Measurements from ENCODE around the gene CDH16. TPM values are rescaled to one million over a fixed set of nuclear protein-coding genes. Genes with fewer than 3 reads are reported as not detected.

CDH16 gene
- total RNA-seq, 1 donor from 2014 or later: not detected

DNA sequence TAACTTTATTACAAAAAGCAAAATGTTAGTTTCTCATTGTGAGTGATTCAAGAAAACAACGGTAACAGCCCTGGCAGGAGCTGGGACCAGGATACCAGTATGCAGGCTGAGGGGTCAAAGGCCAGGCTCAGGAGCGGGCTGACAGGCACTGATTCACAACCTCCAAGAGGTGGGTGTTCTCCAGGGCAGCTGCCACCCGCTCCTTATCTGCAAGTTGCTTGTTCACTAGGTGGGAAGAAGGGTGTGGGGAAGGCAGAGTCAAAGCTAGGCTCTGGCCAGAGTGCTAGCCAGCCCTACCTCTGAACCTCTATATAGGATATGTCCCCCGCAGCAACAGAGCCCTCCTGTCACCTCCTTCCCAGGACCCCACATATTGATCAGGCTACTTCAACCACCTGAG lies 13.4 kb upstream of the CDH16 start:
- DNase-seq (no peak), ATAC-seq (no peak)
- intact Hi-C loops (cut with micrococcal nuclease): no loop called here

DNA sequence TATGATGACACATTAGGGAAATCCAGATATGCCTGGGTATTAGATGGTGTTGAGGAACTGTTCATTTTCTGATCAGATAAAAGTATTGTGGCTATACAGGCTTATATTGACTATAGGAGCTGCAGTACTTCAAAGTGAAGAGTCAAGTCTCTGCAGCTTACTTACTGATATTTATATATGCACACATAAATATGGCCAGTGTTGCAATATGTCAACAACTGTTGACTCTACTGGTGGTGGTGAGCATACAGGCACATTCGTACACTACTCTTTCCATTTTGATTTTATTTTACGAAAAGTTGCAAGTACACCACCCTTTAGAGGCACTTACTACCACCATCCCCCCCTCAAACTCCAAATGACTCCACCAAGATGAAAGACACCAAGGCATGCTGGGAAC lies 13.0 kb upstream of the CDH16 start:
- no peak for DNase-seq
- intact Hi-C loops (cut with micrococcal nuclease): no loop called here
- ATAC-seq: no peak

DNA sequence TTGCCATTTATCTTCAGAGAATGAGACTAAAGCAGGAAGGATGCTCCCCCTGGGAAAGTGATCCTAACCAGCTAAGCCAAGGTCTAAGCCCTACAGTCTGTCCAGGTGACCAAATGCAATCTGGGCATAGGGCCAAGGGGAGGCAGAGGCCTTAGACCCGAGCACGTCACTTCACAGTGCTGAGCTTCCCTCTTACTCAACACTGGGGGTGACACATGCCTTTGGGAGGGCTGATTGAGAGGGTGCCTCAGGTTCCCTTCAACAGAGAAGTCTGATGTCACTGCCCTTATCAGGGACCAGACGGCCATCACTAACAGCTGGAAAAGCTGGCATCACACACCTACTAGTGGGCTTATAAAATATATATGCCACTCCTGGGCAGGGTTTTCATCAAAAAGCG lies 11.5 kb upstream of the CDH16 start:
- ATAC-seq (no peak), DNase-seq (no peak)
- intact Hi-C loops (cut with micrococcal nuclease): no loop called here

DNA sequence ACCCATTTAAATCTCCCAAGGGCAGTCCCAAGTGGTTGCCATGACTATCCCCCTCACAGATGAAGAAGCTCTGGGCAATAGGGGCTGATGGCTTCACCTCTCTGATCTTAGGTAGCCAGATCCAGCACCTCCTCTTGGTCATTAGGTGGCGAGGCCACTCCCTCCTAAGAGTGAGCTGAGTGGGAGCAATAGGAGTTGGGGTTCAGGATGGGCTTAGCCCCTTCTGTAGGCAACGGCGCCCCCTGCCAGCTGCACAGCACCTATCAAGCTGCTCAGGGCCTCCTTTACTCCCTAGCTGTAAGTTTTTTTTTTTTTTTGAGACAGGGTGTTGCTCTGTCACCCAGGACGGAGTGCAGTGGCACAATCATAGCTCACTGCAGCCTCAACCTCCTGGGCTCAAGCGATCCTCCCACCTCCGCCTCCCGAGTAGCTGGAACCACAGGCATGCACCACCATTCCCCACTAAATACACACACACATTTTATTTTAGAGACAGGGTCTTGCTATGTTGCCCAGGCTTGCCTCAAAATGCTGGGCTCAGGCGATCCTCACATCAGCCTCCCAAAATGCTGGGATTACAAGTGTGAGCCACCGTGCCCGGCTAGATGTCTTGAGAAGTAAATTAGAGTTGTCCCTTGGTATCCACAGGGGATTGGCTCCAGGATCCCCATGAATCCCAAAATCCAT lies 10.2 kb upstream of the CDH16 start:
- no peak for DNase-seq
- intact Hi-C loops (cut with micrococcal nuclease): no loop called here

DNA sequence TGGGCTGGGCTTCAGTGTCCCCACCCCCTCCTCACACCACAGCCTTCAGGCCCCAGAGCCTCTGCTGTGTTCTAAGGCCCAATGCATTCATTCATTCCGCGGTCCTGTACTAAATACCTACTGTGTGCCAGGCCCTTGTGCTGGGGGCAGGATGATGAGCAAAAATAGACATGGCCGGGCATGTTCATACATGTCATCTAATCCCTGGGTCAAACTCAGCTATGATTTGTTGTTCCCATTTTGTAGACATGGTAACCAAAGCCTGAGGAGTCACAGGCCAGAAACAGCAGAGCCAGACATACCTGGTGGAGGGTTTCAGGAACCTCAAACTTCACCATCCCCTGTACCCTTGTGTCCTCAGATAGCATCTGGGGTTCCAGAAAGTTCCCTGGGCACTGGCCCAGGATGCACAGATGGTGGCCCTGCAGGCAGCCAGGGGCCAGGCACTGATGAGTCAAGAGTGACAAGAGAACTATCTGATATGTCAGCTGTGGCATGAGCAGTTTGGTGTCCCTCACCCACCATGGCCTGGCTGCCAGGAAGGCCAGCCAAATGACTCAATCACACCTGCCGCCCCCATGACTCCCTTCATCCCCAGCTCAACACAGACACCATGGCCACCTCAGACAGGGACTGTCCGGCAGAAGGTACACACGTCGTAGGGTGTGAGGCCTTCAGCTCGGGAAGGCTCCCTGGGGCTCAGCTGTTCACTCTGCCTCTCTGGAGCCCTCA lies 9.4 kb upstream of the CDH16 start:
- ATAC-seq: no peak
- intact Hi-C loops (cut with micrococcal nuclease): no loop called here

More for the DNA sequence above, 10.2 kb upstream of the CDH16 start:
- no peak for ATAC-seq

GRCh38 chr16:66926961-66927436 lies 8.3 kb upstream of the CDH16 start:
- ATAC-seq (peak; percentile 25), DNase-seq (peak; percentile 66)
- intact Hi-C loops (cut with micrococcal nuclease): no loop called here

More for the DNA sequence above, 9.4 kb upstream of the CDH16 start:
- no peak for DNase-seq

DNA sequence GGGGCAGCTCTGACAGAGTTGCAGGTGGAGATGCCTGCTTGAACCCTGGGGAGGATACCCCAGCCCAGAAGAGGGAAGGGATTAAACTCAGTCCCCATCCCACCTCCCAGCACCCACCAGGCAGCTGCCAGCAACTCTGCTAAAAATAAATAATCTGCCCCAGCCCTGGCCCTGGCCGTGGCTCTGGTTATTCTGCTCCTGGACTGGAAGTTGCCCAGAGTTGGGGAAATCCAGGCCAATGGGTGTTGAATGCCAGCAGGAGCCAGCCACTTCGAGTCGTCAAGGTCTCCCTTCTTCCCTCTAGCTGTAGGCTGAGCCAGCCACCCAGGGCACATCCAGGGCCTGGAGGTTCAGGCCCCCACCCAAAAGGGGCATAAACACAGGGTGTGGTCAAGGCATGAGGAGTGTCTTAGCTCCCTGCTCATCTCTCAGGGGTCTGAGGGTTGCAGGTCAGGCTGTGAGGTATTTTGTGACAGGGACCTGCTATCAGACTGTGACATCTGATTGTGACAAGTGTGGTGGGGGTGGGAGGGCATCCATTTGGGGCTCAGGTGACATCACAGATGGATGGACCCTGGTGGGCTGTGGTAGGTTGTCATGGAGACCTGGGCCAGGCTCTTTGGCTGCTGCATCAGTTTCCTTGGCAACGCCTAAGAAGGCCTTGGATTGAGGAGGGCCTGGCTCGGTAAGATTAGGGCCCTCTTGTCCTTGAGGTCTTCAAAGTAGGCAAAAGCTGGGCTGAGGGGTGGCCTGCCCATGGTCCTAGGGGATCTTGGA lies 7.7 kb upstream of the CDH16 start:
- peak; percentile 60 for ATAC-seq
- peak; percentile 80 for DNase-seq
- intact Hi-C loops (cut with micrococcal nuclease): no loop called here

GRCh38 chr16:66925322-66925840 lies 6.7 kb upstream of the CDH16 start, which contains the start of gene RRAD:
Gene RRAD (minus strand): TSS chr16:66925535. CDS start chr16:66925179, 356 bp downstream.
- ATAC-seq (peak; percentile 52), DNase-seq (peak; percentile 81)
- intact Hi-C loops (cut with micrococcal nuclease): no loop called here

DNA sequence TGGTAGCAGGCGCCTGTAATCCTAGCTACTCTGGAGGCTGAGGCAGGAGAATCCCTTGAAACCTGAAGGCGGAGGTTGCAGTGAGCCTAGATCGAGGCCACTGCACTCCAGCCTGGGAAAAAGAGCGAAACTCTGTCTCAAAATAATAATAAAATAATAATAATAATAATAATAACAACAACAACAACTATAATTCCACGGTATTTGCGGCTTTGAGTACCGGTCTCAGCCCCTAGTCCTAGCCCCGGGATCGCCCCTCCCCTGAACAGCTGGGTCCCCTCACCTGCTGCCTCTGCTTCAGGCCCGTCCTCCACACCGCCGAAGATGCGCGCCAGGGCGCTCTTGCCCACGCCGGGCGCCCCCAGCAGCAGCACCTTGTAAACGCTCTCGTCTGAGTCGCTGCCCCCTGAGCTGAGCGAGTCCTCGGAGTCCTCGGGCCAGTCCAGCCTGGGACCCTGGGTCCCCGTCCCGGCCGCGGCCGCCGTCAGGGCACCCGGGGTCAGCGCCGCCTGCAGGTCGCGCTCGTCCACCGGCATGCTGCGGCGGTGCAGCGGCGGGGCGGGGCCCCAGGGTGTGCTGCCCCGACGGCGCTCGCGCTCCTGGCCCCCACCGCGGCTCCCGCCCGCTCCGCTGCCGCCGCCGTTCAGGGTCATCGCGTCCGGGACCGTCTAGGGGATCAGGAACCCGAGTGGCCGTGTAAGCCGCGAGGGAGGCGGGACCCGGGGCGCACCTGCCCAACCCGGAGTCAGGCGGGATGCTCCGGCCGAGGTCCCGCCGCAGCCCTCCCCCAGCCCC lies 6.0 kb upstream of the CDH16 start:
- intact Hi-C loops (cut with micrococcal nuclease): no loop called here
- DNase-seq: peak; percentile 78
- ATAC-seq: peak; percentile 19

- ATAC-seq: peak; percentile 1
These were observed 5.2 kb upstream of the CDH16 start for GRCh38 chr16:66923866-66924265.

DNA sequence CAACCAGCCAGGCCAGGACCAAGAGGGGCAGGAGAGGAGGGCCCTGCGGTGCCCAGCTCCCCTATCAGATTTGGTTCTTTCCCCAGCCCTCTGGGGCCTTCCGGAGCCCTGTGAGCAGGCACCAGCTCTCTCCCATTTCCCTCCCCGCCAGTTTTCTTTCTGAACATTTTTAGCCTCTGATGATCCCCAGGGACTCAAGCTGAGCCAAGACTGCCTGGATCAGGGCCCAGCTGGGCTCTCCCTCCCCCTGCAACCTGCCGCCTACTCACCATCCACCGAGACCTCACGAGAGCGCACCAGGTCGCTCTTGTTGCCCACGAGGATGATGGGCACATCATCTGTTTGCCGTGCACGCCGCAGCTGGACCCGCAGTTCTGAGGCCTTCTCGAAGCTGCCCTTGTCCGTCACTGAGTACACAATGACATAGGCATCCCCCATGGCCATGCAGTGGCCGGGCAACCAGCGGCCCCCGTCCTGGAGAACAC lies 4.6 kb upstream of the CDH16 start:
- intact Hi-C loops (cut with micrococcal nuclease): no loop called here
- peak; percentile 80 for DNase-seq
- peak; percentile 20 for ATAC-seq

More at GRCh38 chr16:66923866-66924265, 5.2 kb upstream of the CDH16 start:
- intact Hi-C loops (cut with micrococcal nuclease): no loop called here
- no peak for DNase-seq

- ATAC-seq (no peak), DNase-seq (no peak)
- intact Hi-C loops (cut with micrococcal nuclease): no loop called here
These were observed 3.2 kb upstream of the CDH16 start for GRCh38 chr16:66921729-66922450.

DNA sequence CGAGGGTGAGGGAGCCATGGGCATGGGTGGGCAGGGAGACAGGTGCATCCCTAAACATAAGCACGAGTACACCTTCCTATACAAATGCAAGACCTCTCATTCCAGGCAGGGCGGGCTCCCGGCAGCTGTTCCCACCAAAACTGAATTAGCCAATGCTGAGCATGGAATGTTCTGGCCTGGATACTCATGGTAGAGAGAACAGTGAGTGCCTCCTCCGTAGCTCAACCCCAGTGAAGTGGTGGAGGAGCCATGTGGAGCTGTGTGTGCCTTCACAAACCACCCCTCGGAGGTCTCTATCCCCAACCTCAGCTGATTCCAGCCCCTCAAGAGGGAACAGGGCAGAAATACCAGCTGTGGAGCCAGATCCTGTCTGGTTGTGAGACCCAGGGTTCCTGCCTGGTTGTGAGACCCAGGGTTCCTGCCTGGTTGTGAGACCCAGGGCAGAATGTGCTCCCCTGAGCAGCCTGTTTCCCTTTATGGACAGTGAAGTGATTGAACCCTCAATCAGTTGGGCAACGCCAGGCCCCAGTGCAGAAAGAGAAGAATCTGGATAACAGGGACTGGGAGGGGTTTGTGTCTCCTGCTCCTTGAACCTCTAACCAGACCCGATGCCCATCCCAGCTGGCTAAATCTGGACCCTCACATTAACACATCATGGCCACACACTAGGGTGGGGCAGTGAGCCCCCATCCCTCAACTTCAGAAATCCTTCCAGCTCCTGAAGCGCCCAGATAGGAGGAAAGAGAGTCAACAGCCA lies 2.4 kb upstream of the CDH16 start:
- intact Hi-C loops (cut with micrococcal nuclease): no loop called here
- peak; percentile 28 for ATAC-seq
- no peak for DNase-seq

- DNase-seq: no peak
- intact Hi-C loops (cut with micrococcal nuclease): no loop called here
- no peak for ATAC-seq
These were observed 1.6 kb upstream of the CDH16 start for GRCh38 chr16:66920299-66920590.

DNA sequence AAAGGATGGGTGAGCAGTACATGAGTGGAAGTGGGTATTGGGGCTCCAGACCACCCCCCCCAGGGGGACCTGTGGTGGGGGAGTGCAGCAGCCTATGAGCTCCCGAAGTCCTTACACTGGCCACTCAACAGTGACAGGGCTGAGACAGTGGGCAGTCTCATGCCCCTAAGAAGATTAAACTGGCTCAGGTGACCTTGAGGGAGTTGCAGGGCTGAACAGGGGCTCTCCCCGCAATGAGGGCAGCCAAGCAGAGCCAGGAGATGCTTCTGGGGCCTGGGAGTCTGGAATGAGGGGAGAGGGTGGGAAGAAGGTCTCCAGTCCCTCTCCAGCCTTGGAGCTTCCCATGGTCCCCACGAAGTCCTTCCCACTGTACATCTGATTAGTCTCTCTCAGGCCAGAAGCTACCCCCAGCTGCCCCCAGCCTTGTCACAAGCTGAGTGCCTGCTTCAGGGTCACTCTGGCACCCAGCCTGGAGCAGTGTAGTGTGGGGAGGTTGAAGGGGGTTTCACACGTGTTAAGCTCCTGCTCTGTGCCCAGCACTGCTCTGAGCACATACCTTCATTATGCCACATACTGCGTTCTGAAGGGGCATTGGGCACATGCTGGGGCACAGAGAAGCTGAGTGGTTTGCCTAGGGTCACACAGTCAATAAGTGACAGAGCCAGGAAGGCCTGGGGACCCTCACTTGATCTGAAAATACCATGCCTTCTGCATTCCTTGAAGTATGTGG lies 1.0 kb upstream of the CDH16 start:
- intact Hi-C loops (cut with micrococcal nuclease): no loop called here
- peak; percentile 1 for ATAC-seq
- no peak for DNase-seq

GRCh38 chr16:66918355-66918754 lies 330 bp downstream of the CDH16 start:
- DNase-seq (no peak), ATAC-seq (no peak)
- intact Hi-C loops (cut with micrococcal nuclease): no loop called here

DNA sequence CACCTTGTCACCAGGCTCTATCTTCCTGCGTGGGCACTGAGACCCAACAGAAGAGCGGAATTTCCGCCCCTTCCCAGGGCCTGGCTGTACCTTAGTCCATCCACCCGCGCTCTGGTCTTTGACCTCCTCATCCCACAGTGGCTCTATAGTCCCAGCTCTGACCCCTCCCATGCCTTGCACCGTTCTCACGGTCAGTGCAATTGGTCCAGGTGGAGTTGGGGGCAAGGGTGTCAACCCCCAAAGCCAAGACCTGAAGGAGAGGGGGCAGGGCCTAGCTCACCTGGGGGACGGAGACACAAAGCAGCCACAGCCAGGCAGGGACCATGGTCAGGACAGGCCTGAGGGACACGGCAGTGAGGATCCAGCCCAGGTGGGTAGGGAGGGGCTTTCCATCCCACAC lies 944 bp downstream of the CDH16 start:
- DNase-seq (no peak), ATAC-seq (no peak)
- intact Hi-C loops (cut with micrococcal nuclease): no loop called here
